GM23338 (cell line): Measurements from ENCODE around the gene NRG3. TPM values are rescaled to one million over a fixed set of nuclear protein-coding genes. Genes with fewer than 3 reads are reported as not detected.

Experiments
- ATAC-seq: fragments of 200-7000 bp; cut with Tn5 transposase; 3 replicates; pipeline ENCODE4 v1.9.1; 2020
- DNase-seq: peaks from one replicate; pipeline ENCODE4 v3.0.0-alpha.2; 2015; ENCODE audit warnings: low spot score
- H2AFZ ChIP-seq: fragments of 200-600 bp; sonication (generic); 2 replicates; pipeline ENCODE4 v1.8.0; 2016; ENCODE audit warnings: antibody characterized with exemption, mild to moderate bottlenecking, moderate library complexity
- H3F3A ChIP-seq: fragments of 200-600 bp; sonication (generic); replicated peaks from 2 replicates; pipeline ENCODE4 v1.8.0; 2017; ENCODE audit warnings: antibody characterized with exemption, mixed run types, low read depth
- H3K27ac ChIP-seq: fragments of 200-600 bp; sonication (generic); 2 replicates; pipeline ENCODE4 v1.6.1; 2016; ENCODE audit warnings: low read depth
- H3K27me3 ChIP-seq: fragments of 200-600 bp; sonication (generic); 2 replicates; pipeline ENCODE4 v1.8.0; 2016; ENCODE audit warnings: mild to moderate bottlenecking, mixed run types, moderate library complexity; ENCODE audit not compliant: insufficient read depth
- H3K36me3 ChIP-seq: fragments of 200-600 bp; sonication (generic); 2 replicates; pipeline ENCODE4 v1.8.0; 2016; ENCODE audit warnings: mild to moderate bottlenecking; ENCODE audit not compliant: insufficient read depth
- H3K4me1 ChIP-seq: fragments of 200-600 bp; sonication (generic); 2 replicates; pipeline ENCODE4 v1.8.0; 2016; ENCODE audit warnings: mild to moderate bottlenecking, moderate library complexity; ENCODE audit not compliant: insufficient read depth
- H3K4me2 ChIP-seq: fragments of 200-600 bp; sonication (generic); 2 replicates; pipeline ENCODE4 v1.7.1; 2017; ENCODE audit warnings: mixed run types
- H3K4me3 ChIP-seq: fragments of 200-600 bp; sonication (generic); 2 replicates; pipeline ENCODE4 v1.6.1; 2016; ENCODE audit warnings: mixed run types
- H3K79me2 ChIP-seq: fragments of 200-600 bp; sonication (generic); replicated peaks from 2 replicates; pipeline ENCODE4 v1.8.0; 2017; ENCODE audit warnings: mild to moderate bottlenecking; ENCODE audit not compliant: insufficient read depth
- H3K9me2 ChIP-seq: fragments of 200-600 bp; sonication (generic); 2 replicates; pipeline ENCODE4 v1.8.0; 2017; ENCODE audit not compliant: insufficient read depth
- H4K20me1 ChIP-seq: fragments of 200-600 bp; sonication (generic); replicated peaks from 2 replicates; pipeline ENCODE4 v1.8.0; 2017; ENCODE audit warnings: mild to moderate bottlenecking; ENCODE audit not compliant: insufficient read depth
- H3K27ac Mint-ChIP-seq: 2 replicates; pipeline ENCODE4 v1.8.0; 2020; ENCODE audit warnings: inconsistent platforms, mild to moderate bottlenecking, moderate library complexity, mixed read lengths
- H3K27me3 Mint-ChIP-seq: 3 replicates; pipeline ENCODE4 v1.8.0; 2022; ENCODE audit warnings: low read depth, mild to moderate bottlenecking, moderate library complexity, mixed read lengths, inconsistent platforms; ENCODE audit not compliant: insufficient read depth, poor library complexity
- H3K36me3 Mint-ChIP-seq: 3 replicates; pipeline ENCODE4 v1.8.0; 2021; ENCODE audit warnings: low read depth, mild to moderate bottlenecking, inconsistent platforms, moderate library complexity, mixed read lengths
- H3K4me1 Mint-ChIP-seq: 3 replicates; pipeline ENCODE4 v1.8.0; 2020; ENCODE audit warnings: mild to moderate bottlenecking, inconsistent platforms, mixed read lengths
- H3K4me3 Mint-ChIP-seq: 3 replicates; pipeline ENCODE4 v1.8.0; 2021; ENCODE audit warnings: moderate library complexity, mild to moderate bottlenecking, inconsistent platforms, mixed read lengths
- H3K9me3 Mint-ChIP-seq: 3 replicates; pipeline ENCODE4 v1.8.0; 2020; ENCODE audit warnings: moderate library complexity, mild to moderate bottlenecking, inconsistent platforms, mixed read lengths
- CREB1 ChIP-seq: fragments of 250-450 bp; sonication (Bioruptor Pico); IDR thresholded peaks from 2 replicates; pipeline ENCODE4 v1.5.0; 2020; ENCODE audit warnings: low read depth, mild to moderate bottlenecking, moderate library complexity
- CTCF ChIP-seq, 2 experiments: fragments of 200-600 bp in 1 of 2; sonication (generic) in 1 of 2; conservative IDR thresholded peaks; 2 replicates each; pipeline versions ENCODE4 v1.5.1 to v1.6.1; 2016 to 2017; ENCODE audit warnings: antibody characterized with exemption in 2 of 2, low read depth in 2 of 2, mild to moderate bottlenecking in 2 of 2, moderate library complexity in 1 of 2
- ETS1 ChIP-seq: IDR thresholded peaks from 2 replicates; pipeline ENCODE4 v1.6.1; 2016; ENCODE audit warnings: antibody characterized with exemption
- EZH2 ChIP-seq: fragments of 200-600 bp; sonication (generic); IDR thresholded peaks from one replicate; pipeline ENCODE4 v1.8.0; 2017; ENCODE audit warnings: antibody characterized with exemption, mild to moderate bottlenecking, low read depth; ENCODE audit not compliant: unreplicated experiment
- EZH2phosphoT487 ChIP-seq: fragments of 200-600 bp; sonication (generic); IDR thresholded peaks from one replicate; pipeline ENCODE4 v1.8.1; 2018; ENCODE audit warnings: antibody characterized with exemption; ENCODE audit not compliant: unreplicated experiment
- NANOG ChIP-seq: IDR thresholded peaks from 2 replicates; pipeline ENCODE4 v1.6.1; 2016; ENCODE audit warnings: antibody characterized with exemption, borderline replicate concordance
- POLR2AphosphoS5 ChIP-seq: IDR thresholded peaks from 2 replicates; pipeline ENCODE4 v1.6.1; 2016; ENCODE audit warnings: antibody characterized with exemption, low read depth
- REST ChIP-seq: IDR thresholded peaks from one replicate; pipeline ENCODE4 v1.6.1; 2018; ENCODE audit warnings: antibody characterized with exemption; ENCODE audit not compliant: unreplicated experiment
- STAT1 ChIP-seq: IDR thresholded peaks from one replicate; pipeline ENCODE4 v1.6.1; 2016; ENCODE audit warnings: antibody characterized with exemption; ENCODE audit not compliant: unreplicated experiment
- ZNF114 ChIP-seq: fragments of 250-450 bp; sonication (Bioruptor Pico); IDR thresholded peaks from 2 replicates; pipeline ENCODE4 v1.5.0; 2020; ENCODE audit warnings: mild to moderate bottlenecking, moderate library complexity
- ZNF331 ChIP-seq: fragments of 250-450 bp; sonication (Bioruptor Pico); IDR thresholded peaks from 2 replicates; pipeline ENCODE4 v1.5.0; 2020; ENCODE audit warnings: low read depth, mild to moderate bottlenecking, moderate library complexity
- polyA plus RNA-seq: library from polyadenylated mRNA; unstranded; fragments of >200 nt; fragmentation: Nextera tagmentation; extraction: Ambion mirVana; gene quantifications from 2 replicates; pipeline ENCODE4 v1.2.1, GENCODE V29; 2016
- total RNA-seq: library from RNA; depleted of rRNA; stranded (reverse); fragments of >200 nt; shearing (Covaris generic); gene quantifications from 2 replicates; pipeline ENCODE4 v1.2.3, GENCODE V29; 2014

NRG3 gene
- total and polyA plus RNA-seq, 2 experiments from 2014 or later: 1.9 to 3.9 TPM

GRCh38 chr10:82981137-82981723 lies 1106.2 kb downstream of the NRG3 start:
- no peak overlapping the region for H3K4me2 ChIP-seq
- DNase-seq: no peak

GRCh38 chr10:82982110-82982608 lies 1107.2 kb downstream of the NRG3 start:
- H3K9me2 ChIP-seq: 0 out of 2 replicates have a peak, but pooled peaks cover 6% of the 10 kb centered on the region
- H3K4me3 ChIP-seq: no peak overlapping the region
- ATAC-seq (no peak), DNase-seq (no peak)
- H3K4me3 Mint-ChIP-seq: no peak overlapping the region
- no peak overlapping the region for H3K27ac Mint-ChIP-seq
- no peaks in the 10 kb centered on the region for H3K79me2 ChIP-seq
- no peaks in the 10 kb centered on the region for H3K27me3 Mint-ChIP-seq
- no peaks in the 10 kb centered on the region for H3K27me3 ChIP-seq
- peaks cover 7% of the 10 kb centered on the region; the same call in 2 of the 3 replicates for H3K4me1 Mint-ChIP-seq
- H3K9me3 Mint-ChIP-seq: no peaks in the 10 kb centered on the region
- H3K4me2 ChIP-seq: no peak overlapping the region
- H3K4me1 ChIP-seq: no peaks in the 10 kb centered on the region
- no peaks in the 10 kb centered on the region for H3F3A ChIP-seq
- no peaks in the 10 kb centered on the region for H4K20me1 ChIP-seq
- H2AFZ ChIP-seq: no peak overlapping the region
- H3K36me3 Mint-ChIP-seq: no peaks in the 10 kb centered on the region
- no peaks in the 10 kb centered on the region for H3K36me3 ChIP-seq
- no peak overlapping the region for H3K27ac ChIP-seq
- TF ChIP-seq EZH2phosphoT487: no peak
- no peak for TF ChIP-seq ZNF331
- no peak for TF ChIP-seq REST
- no peak for TF ChIP-seq NANOG
- no peak for TF ChIP-seq ZNF114
- no peak for TF ChIP-seq CREB1 (CRISPR knock-in tag)
- TF ChIP-seq EZH2: no peak
- no peak for TF ChIP-seq POLR2AphosphoS5
- TF ChIP-seq STAT1: no peak

More at GRCh38 chr10:82981137-82981723, 1106.2 kb downstream of the NRG3 start:
- no peaks in the 10 kb centered on the region for H3K36me3 Mint-ChIP-seq
- Histone ChIP-seq H3K9me2 (0 out of 2 replicates have a peak, but pooled peaks cover 6% of the 10 kb centered on the region), H3K4me1 (no peaks in the 10 kb centered on the region), H3K27ac (no peak overlapping the region), H3K36me3 (no peaks in the 10 kb centered on the region), H3K79me2 (no peaks in the 10 kb centered on the region), H4K20me1 (no peaks in the 10 kb centered on the region), H3K27me3 (no peaks in the 10 kb centered on the region), H3F3A (no peaks in the 10 kb centered on the region), H3K4me3 (no peak overlapping the region), H2AFZ (no peak overlapping the region)
- no peak overlapping the region for H3K4me3 Mint-ChIP-seq
- ATAC-seq: no peak
- TF ChIP-seq CREB1 (CRISPR knock-in tag): no peak
- TF ChIP-seq CTCF (conservative IDR thresholded peaks at IDR 0.05; ENCODE audit: low read depth in 2 of 2): no peak
- no peak for TF ChIP-seq ETS1
- no peak for TF ChIP-seq STAT1
- no peak for TF ChIP-seq POLR2AphosphoS5
- TF ChIP-seq NANOG: no peak
- H3K27me3 Mint-ChIP-seq: no peaks in the 10 kb centered on the region
- peaks cover 12% of the 10 kb centered on the region for H3K4me1 Mint-ChIP-seq
- H3K27ac Mint-ChIP-seq: no peak overlapping the region; the same call in none of the 2 replicates
- no peaks in the 10 kb centered on the region for H3K9me3 Mint-ChIP-seq
